ENCODE data around the gene FFAR2.

- peak; percentile 78 for TF ChIP-seq MAX (IDR thresholded peaks at IDR 0.05; ENCODE audit: low read depth, low read length)
- no peak for TF ChIP-seq CTCF (IDR thresholded peaks at IDR 0.05; ENCODE audit: low read depth, low read length)
- no peak for TF ChIP-seq POLR2A (IDR thresholded peaks at IDR 0.05; ENCODE audit: extremely low read depth, insufficient read length)
- TF ChIP-seq MYC (IDR thresholded peaks at IDR 0.05; ENCODE audit: low read depth, low read length) = peak; percentile 34; the same call in 1 of the 2 replicates
Observed at GRCh38 chr19:35442091-35442490, 6.0 kb upstream of the FFAR2 start.

Data from NB4 (cell line).